Gastrocnemius medialis (tissue), 4 donors: ENCODE results near the gene SH3BP4.
A peak's percentile ranks its signal among the peaks of the same experiment; 100 is the strongest.

Source experiments
- CTCF ChIP-seq, 5 experiments: fragments of 450-650 bp in 3 of 5; fragments of 200-600 bp in 2 of 5; sonication (generic) in 2 of 5; IDR thresholded peaks in 4 of 5; conservative IDR thresholded peaks in 1 of 5; 1 replicate in 4 of 5; 2 replicates in 1 of 5; pipeline ENCODE4 v1.5.1; 2016 to 2019; ENCODE audit warnings: antibody characterized with exemption in 5 of 5, mild to moderate bottlenecking in 3 of 5, moderate library complexity in 3 of 5
- POLR2A ChIP-seq, 2 donors: fragments of 450-650 bp; IDR thresholded peaks; one replicate each; pipeline ENCODE4 v1.6.1; 2017; ENCODE audit warnings: antibody characterized with exemption in 2 of 2, mild to moderate bottlenecking in 2 of 2, moderate library complexity in 2 of 2

GRCh38 chr2:235005603-235006259 lies 53.9 kb downstream of the SH3BP4 start:
- TF ChIP-seq CTCF (IDR thresholded peaks at IDR 0.05 in 4 of 5, conservative IDR thresholded peaks at IDR 0.05 in 1 of 5) (peak; percentile 19 to 44 (median 31)), POLR2A (IDR thresholded peaks at IDR 0.05) (no peak)
